ENCODE data around the gene PLEKHG1. TPM values are rescaled to one million over a fixed set of nuclear protein-coding genes. Genes with fewer than 3 reads are reported as not detected.

The PLEKHG1 gene
- total RNA-seq, 6 experiments from 2014 or later = 8.7 to 20.3 (median 11.8) TPM

GRCh38 chr6:150640556-150641209 lies 41.0 kb downstream of the PLEKHG1 start:
- peak; percentile 79 to 90 (median 88) for ATAC-seq
- peak overlapping the region in 2 of 3 donors; percentile 35 to 39 for H3K4me3 ChIP-seq
- peak in 1 of 3 donors; percentile 65 for DNase-seq
- H3K27me3 ChIP-seq = no peaks in the 10 kb centered on the region
- TF ChIP-seq POLR2A (IDR thresholded peaks at IDR 0.05) = peak; percentile 56
- TF ChIP-seq, protein P1, sequence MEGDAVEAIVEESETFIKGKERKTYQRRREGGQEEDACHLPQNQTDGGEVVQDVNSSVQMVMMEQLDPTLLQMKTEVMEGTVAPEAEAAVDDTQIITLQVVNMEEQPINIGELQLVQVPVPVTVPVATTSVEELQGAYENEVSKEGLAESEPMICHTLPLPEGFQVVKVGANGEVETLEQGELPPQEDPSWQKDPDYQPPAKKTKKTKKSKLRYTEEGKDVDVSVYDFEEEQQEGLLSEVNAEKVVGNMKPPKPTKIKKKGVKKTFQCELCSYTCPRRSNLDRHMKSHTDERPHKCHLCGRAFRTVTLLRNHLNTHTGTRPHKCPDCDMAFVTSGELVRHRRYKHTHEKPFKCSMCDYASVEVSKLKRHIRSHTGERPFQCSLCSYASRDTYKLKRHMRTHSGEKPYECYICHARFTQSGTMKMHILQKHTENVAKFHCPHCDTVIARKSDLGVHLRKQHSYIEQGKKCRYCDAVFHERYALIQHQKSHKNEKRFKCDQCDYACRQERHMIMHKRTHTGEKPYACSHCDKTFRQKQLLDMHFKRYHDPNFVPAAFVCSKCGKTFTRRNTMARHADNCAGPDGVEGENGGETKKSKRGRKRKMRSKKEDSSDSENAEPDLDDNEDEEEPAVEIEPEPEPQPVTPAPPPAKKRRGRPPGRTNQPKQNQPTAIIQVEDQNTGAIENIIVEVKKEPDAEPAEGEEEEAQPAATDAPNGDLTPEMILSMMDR (IDR thresholded peaks at IDR 0.05) = no peak
- 29% methylated on average over 7 of the region's 7 CpGs for WGBS (ENCODE audit: insufficient coverage, low coverage, low lambda C conversion rate, missing lambda C conversion rate)
- no peaks in the 10 kb centered on the region for H3K36me3 ChIP-seq
- H3K4me1 ChIP-seq = peaks cover 0 to 40% (median 13%) of the 10 kb centered on the region in 4 donors
- no peaks in the 10 kb centered on the region for H3K9me3 ChIP-seq
- intact Hi-C loops (cut with DNase I) = no loop called here
- peak overlapping the region; percentile 73 to 77 (median 75) for H3K27ac ChIP-seq

DNA sequence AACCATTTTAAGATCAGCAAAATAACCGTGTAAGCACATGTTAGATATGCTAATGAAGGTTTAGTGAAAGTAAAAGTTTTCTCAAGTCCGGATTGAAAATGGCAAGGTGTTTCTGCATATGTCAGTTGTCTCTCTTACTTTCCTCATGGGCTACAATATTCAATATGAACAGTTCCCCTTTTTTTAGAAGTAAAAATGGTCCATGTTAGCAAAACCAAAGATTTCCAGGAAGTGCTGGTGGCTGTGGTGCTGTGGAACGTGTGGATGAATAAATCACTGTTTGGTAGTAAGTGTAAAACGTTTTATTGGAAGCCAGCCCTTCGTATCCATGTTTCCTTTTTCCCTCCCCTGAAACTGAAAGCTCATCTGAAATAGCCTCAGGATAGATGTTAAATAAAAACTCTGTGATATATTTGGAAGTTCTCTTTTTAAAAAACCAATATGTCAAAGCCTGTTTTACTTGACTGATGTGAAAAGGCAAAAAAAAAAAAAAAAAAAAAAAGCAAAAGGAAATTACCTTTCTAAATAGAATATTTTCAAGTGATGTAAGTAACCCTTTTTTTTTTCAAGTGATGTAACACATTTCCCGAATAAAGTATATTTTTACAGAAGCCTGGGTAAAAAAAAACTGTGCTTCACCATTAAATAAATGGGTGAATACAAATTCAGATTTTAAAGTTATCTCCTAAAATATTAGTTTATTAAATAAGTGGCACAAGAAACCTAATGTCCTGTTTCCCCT lies 41.9 kb downstream of the PLEKHG1 start:
- Histone ChIP-seq H3K27ac (peak overlapping the region; percentile 73 to 77 (median 75)), H3K4me3 (peak overlapping the region in 2 of 3 donors; percentile 35 to 39), H3K9me3 (no peaks in the 10 kb centered on the region), H3K4me1 (peaks cover 0 to 35% (median 11%) of the 10 kb centered on the region in 4 donors), H3K27me3 (no peaks in the 10 kb centered on the region), H3K36me3 (no peaks in the 10 kb centered on the region)
- ATAC-seq (peak; percentile 52 to 64 (median 60)), DNase-seq (no peak)
- 4% methylated on average over 6 of the region's 6 CpGs for whole genome bisulfite sequencing (ENCODE audit: insufficient coverage, low coverage, low lambda C conversion rate, missing lambda C conversion rate)
- TF ChIP-seq, protein P1 (IDR thresholded peaks at IDR 0.05) = no peak
- TF ChIP-seq POLR2A (IDR thresholded peaks at IDR 0.05) = peak; percentile 45
- intact Hi-C loops (cut with DNase I) = no loop called here

GRCh38 chr6:150646228-150646627 lies 46.5 kb downstream of the PLEKHG1 start:
- Histone ChIP-seq H3K4me1 (peaks cover 0 to 8% (median 0%) of the 10 kb centered on the region in 4 donors), H3K36me3 (no peaks in the 10 kb centered on the region), H3K27me3 (no peaks in the 10 kb centered on the region), H3K4me3 (no peak overlapping the region), H3K9me3 (no peaks in the 10 kb centered on the region), H3K27ac (no peak overlapping the region)
- 97% methylated on average over 2 of the region's 2 CpGs for WGBS (ENCODE audit: insufficient coverage, low coverage, low lambda C conversion rate, missing lambda C conversion rate)
- ATAC-seq = no peak
- TF ChIP-seq, protein P1 (IDR thresholded peaks at IDR 0.05) = no peak
- no peak for TF ChIP-seq POLR2A (IDR thresholded peaks at IDR 0.05)
- intact Hi-C loops (cut with DNase I) = no loop called here
- no peak for DNase-seq

DNA sequence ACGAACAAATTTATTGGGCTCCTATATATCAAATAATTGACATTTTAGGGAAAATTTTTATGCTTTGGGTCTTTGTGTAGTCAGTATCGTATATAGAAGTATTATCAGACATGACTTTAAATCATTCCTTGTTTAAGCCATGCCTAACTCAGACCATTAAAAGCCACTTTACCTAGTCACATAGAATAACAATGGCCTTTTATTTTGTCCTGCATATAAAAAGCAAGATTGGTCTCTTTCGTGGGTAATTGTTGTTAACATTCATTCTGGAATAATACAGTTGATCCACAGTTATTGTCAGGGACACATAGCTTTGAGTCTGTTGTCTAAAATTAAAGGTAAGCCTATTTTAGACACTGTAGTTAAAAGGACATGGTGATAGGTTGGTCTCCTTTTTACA lies 47.4 kb downstream of the PLEKHG1 start:
- no peak for ATAC-seq
- Histone ChIP-seq H3K36me3 (no peaks in the 10 kb centered on the region), H3K4me1 (peaks cover 0 to 6% (median 0%) of the 10 kb centered on the region in 4 donors), H3K4me3 (no peak overlapping the region), H3K9me3 (no peaks in the 10 kb centered on the region), H3K27ac (no peak overlapping the region), H3K27me3 (no peaks in the 10 kb centered on the region)
- no peak for DNase-seq
- 84% methylated on average over 3 of the region's 3 CpGs for WGBS (ENCODE audit: insufficient coverage, low coverage, low lambda C conversion rate, missing lambda C conversion rate)
- intact Hi-C loops (cut with DNase I) = no loop called here
- TF ChIP-seq, protein P1 (IDR thresholded peaks at IDR 0.05) = no peak
- TF ChIP-seq POLR2A (IDR thresholded peaks at IDR 0.05) = no peak

Other genes starting within 250 kb of the PLEKHG1 start
- 10 to 100 TPM in 5 of 6 experiments, 1 to 10 TPM in 1; 5.8 to 21.6 (median 16.1) TPM for gene IYD, start 230.9 kb upstream of the PLEKHG1 start, total RNA-seq

Data from right lobe of liver (tissue), 6 donors.